Measurements from ENCODE around the gene TECTA.
"Not testable (repeated sequence)": the region's sequence is repeated elsewhere in the genome, so short reads cannot be mapped to it uniquely, and the experiment has no call there.

Gene TECTA

GRCh38 chr11:121091492-121092152 is 9.4 kb upstream of the TECTA start:
- DNase-seq = no peak

- no peak for DNase-seq
Measured at GRCh38 chr11:121095561-121095960, 5.5 kb upstream of the TECTA start.

GRCh38 chr11:121099364-121099763 is 1.7 kb upstream of the TECTA start:
- DNase-seq = no peak

GRCh38 chr11:121099885-121100284 is 1.2 kb upstream of the TECTA start:
- DNase-seq = no peak

GRCh38 chr11:121104312-121104762 is 3.3 kb downstream of the TECTA start:
- no peak for DNase-seq

- DNase-seq = no peak
Measured at GRCh38 chr11:121105063-121105480, 4.0 kb downstream of the TECTA start.

- DNase-seq = no peak
Measured at GRCh38 chr11:121105481-121106195, 4.6 kb downstream of the TECTA start.

GRCh38 chr11:121106812-121107211 is 5.8 kb downstream of the TECTA start:
- DNase-seq = no peak

GRCh38 chr11:121108413-121108812 is 7.4 kb downstream of the TECTA start:
- no peak for DNase-seq

GRCh38 chr11:121109471-121109870 is 8.4 kb downstream of the TECTA start:
- no peak for DNase-seq

- DNase-seq = no peak
Measured at GRCh38 chr11:121109916-121110586, 9.0 kb downstream of the TECTA start.

- DNase-seq = no peak
Measured at GRCh38 chr11:121110871-121111724, 10.1 kb downstream of the TECTA start.

- DNase-seq = no peak
Measured at GRCh38 chr11:121112498-121113455, 11.7 kb downstream of the TECTA start.

- no peak for DNase-seq
Measured at GRCh38 chr11:121113611-121114010, 12.6 kb downstream of the TECTA start.

GRCh38 chr11:121115024-121115423 is 14.0 kb downstream of the TECTA start:
- DNase-seq = not testable (repeated sequence)

GRCh38 chr11:121117788-121118187 is 16.7 kb downstream of the TECTA start:
- no peak for DNase-seq

GRCh38 chr11:121119440-121119839 is 18.4 kb downstream of the TECTA start:
- no peak for DNase-seq

- no peak for DNase-seq
Measured at GRCh38 chr11:121122328-121122727, 21.3 kb downstream of the TECTA start.

GRCh38 chr11:121123496-121124069 is 22.5 kb downstream of the TECTA start:
- no peak for DNase-seq

- no peak for DNase-seq
Measured at GRCh38 chr11:121127809-121128208, 26.8 kb downstream of the TECTA start.
